ENCODE measurements around the gene GRB14.

- TF ChIP-seq CBFB (CRISPR knock-in tag; IDR thresholded peaks at IDR 0.05) = no peak
- TF ChIP-seq RNF2 (conservative IDR thresholded peaks at IDR 0.05; ENCODE audit: low read depth) = no peak
- TF ChIP-seq HES4 (CRISPR knock-in tag; IDR thresholded peaks at IDR 0.05; ENCODE audit: borderline replicate concordance) = no peak
- no peak for TF ChIP-seq JARID2 (CRISPR knock-in tag; IDR thresholded peaks at IDR 0.05; ENCODE audit: insufficient replicate concordance)
- no peak for TF ChIP-seq HDAC6 (IDR thresholded peaks at IDR 0.05; ENCODE audit: low read depth, low read length)
- TF ChIP-seq TAF1 (CRISPR knock-in tag; IDR thresholded peaks at IDR 0.05) = no peak
- no peak for TF ChIP-seq POLR2A (IDR thresholded peaks at IDR 0.05; ENCODE audit: insufficient read depth in 1 of 2, low read depth in 2 of 2, low read length in 2 of 2)
- TF ChIP-seq KDM5A (IDR thresholded peaks at IDR 0.05; ENCODE audit: borderline replicate concordance, low read length) = no peak
Measured at GRCh38 chr2:164535280-164536025, 85.8 kb downstream of the GRB14 start.
